ENCODE data around the gene CDK5RAP1. TPM values are rescaled to one million over a fixed set of nuclear protein-coding genes. Genes with fewer than 3 reads are reported as not detected.

The CDK5RAP1 gene
- total and polyA plus RNA-seq, 2 of the 4 experiments (the other 2 are of a cell fraction): 23.9 to 28.1 TPM

GRCh38 chr20:33394718-33395117, 6.6 kb downstream of the CDK5RAP1 start:
- no peak overlapping the region for H3K14ac ChIP-seq (replicated peaks; ENCODE audit: low read depth, low read length)
- H3K4ac ChIP-seq (ENCODE audit: low read depth, low read length): no peak overlapping the region
- H3K9ac ChIP-seq (ENCODE audit: low read depth, low read length): no peak overlapping the region
- CTCF ChIA-PET: no interaction called here
- in situ Hi-C loops (cut with MboI; ENCODE audit: low sequenced_read_pairs) (no loop called here), intact Hi-C loops (cut with micrococcal nuclease) (no loop called here), dilution Hi-C loops (cut with HindIII; ENCODE audit: low sequenced_read_pairs, unreplicated experiment) (no loop called here)
- no peak for TF ChIP-seq BHLHE40 (IDR thresholded peaks at IDR 0.05; ENCODE audit: low read depth, low read length)
- TF ChIP-seq, protein P1, sequence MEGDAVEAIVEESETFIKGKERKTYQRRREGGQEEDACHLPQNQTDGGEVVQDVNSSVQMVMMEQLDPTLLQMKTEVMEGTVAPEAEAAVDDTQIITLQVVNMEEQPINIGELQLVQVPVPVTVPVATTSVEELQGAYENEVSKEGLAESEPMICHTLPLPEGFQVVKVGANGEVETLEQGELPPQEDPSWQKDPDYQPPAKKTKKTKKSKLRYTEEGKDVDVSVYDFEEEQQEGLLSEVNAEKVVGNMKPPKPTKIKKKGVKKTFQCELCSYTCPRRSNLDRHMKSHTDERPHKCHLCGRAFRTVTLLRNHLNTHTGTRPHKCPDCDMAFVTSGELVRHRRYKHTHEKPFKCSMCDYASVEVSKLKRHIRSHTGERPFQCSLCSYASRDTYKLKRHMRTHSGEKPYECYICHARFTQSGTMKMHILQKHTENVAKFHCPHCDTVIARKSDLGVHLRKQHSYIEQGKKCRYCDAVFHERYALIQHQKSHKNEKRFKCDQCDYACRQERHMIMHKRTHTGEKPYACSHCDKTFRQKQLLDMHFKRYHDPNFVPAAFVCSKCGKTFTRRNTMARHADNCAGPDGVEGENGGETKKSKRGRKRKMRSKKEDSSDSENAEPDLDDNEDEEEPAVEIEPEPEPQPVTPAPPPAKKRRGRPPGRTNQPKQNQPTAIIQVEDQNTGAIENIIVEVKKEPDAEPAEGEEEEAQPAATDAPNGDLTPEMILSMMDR (conservative IDR thresholded peaks at IDR 0.05; ENCODE audit: low read depth, low read length): peak; percentile 11; the same call in 1 of the 2 replicates
- H2BK15ac ChIP-seq (ENCODE audit: low read depth, low read length): no peak overlapping the region
- no peak overlapping the region for H3K56ac ChIP-seq (ENCODE audit: extremely low read depth, insufficient read depth, low read length)
- no peak overlapping the region for H3K4me2 ChIP-seq (ENCODE audit: low read depth, low read length)
- peaks cover 14% of the 10 kb centered on the region for H3K36me3 ChIP-seq (ENCODE audit: control insufficient read depth, insufficient read depth, low read length)
- no TSS peak for BruUV-seq (replicated peaks)
- H3K27ac ChIP-seq (ENCODE audit: insufficient read depth, low read length): no peak overlapping the region
- H3K9me1 ChIP-seq (ENCODE audit: insufficient read depth, low read length): no peaks in the 10 kb centered on the region
- ATAC-seq (ENCODE audit: low read depth): no peak
- peaks cover 11 to 54% of the 10 kb centered on the region in 2 experiments; a peak in 3 of 4 replicates for H3K79me1 ChIP-seq (ENCODE audit: low read depth in 1 of 2, low read length in 2 of 2)
- DNase-seq: no peak
- H4K91ac ChIP-seq (ENCODE audit: insufficient read depth, low read depth, low read length): no peak overlapping the region
- H3K4me1 ChIP-seq (ENCODE audit: control insufficient read depth, insufficient read depth, low read length): no peaks in the 10 kb centered on the region
- H2AK9ac ChIP-seq (replicated peaks; ENCODE audit: low read depth, low read length, poor library complexity): no peak overlapping the region
- H2AFZ ChIP-seq (replicated peaks; ENCODE audit: low read length, poor library complexity): no peak overlapping the region
- H3K23ac ChIP-seq (ENCODE audit: low read depth, low read length): no peak overlapping the region
- H2BK120ac ChIP-seq (ENCODE audit: low read depth, low read length): no peak overlapping the region
- H3K18ac ChIP-seq (ENCODE audit: low read depth, low read length): no peak overlapping the region
- no peak overlapping the region for H3K4me3 ChIP-seq (ENCODE audit: insufficient read depth, low read depth, low read length)
- no peak overlapping the region for H4K8ac ChIP-seq (ENCODE audit: low read depth in 2 of 2, low read length in 2 of 2)
- no peak overlapping the region for H2BK5ac ChIP-seq (ENCODE audit: low read depth, low read length, poor library complexity, severe bottlenecking)
- H4K5ac ChIP-seq (ENCODE audit: low read depth, low read length): no peak overlapping the region
- H2BK20ac ChIP-seq (ENCODE audit: low read depth, low read length): no peak overlapping the region
- no peaks in the 10 kb centered on the region for H3K9me3 ChIP-seq (ENCODE audit: control insufficient read depth, insufficient read depth, low read length)
- no peaks in the 10 kb centered on the region for H3K27me3 ChIP-seq (ENCODE audit: control insufficient read depth, insufficient read depth, low read length)
- H2AK5ac ChIP-seq (ENCODE audit: low read depth, low read length): no peak overlapping the region
- no peaks in the 10 kb centered on the region for H4K20me1 ChIP-seq (ENCODE audit: insufficient read depth, low read length)
- WGBS, 2 experiments (ENCODE audit: extremely low coverage in 2 of 2, insufficient read length in 1 of 2): 88% methylated on average over 1 of the region's 4 CpGs; no CpG with 5 or more reads in 1 of the 2 experiments
- POLR2A ChIA-PET (ENCODE audit: unreplicated experiment): interaction anchor here (0.6 kb wide), 1 partner anchor 729 kb away, joined by 16 read pairs; no protein-coding TSS in a partner anchor

All from IMR-90 (cell line).